Measurements from ENCODE around the gene CR1.

CR1 gene

GRCh38 chr1:207458414-207458813 is 37.5 kb upstream of the CR1 start:
- Histone ChIP-seq H3K4me3 (ENCODE audit: low read depth, low read length) (no peak overlapping the region), H3K36me3 (no peaks in the 10 kb centered on the region), H3K27me3 (ENCODE audit: insufficient read depth, low read depth, severe bottlenecking) (peaks cover 100% of the 10 kb centered on the region), H3K27ac (no peak overlapping the region), H3K9me3 (ENCODE audit: severe bottlenecking) (peaks cover 9% of the 10 kb centered on the region)
- TF ChIP-seq CTCF (IDR thresholded peaks at IDR 0.05; ENCODE audit: low read depth, low read length): no peak
- DNase-seq: no peak

- Histone ChIP-seq H3K36me3 (no peaks in the 10 kb centered on the region), H3K4me3 (ENCODE audit: low read depth, low read length) (no peak overlapping the region), H3K27me3 (ENCODE audit: insufficient read depth, low read depth, severe bottlenecking) (peaks cover 100% of the 10 kb centered on the region), H3K9me3 (ENCODE audit: severe bottlenecking) (peaks cover 6% of the 10 kb centered on the region), H3K27ac (no peak overlapping the region)
- no peak for DNase-seq
- no peak for TF ChIP-seq CTCF (IDR thresholded peaks at IDR 0.05; ENCODE audit: low read depth, low read length)
Observed at GRCh38 chr1:207459008-207459407, 36.9 kb upstream of the CR1 start.

GRCh38 chr1:207461649-207462048 is 34.3 kb upstream of the CR1 start:
- Histone ChIP-seq H3K27me3 (ENCODE audit: insufficient read depth, low read depth, severe bottlenecking) (peaks cover 100% of the 10 kb centered on the region), H3K9me3 (ENCODE audit: severe bottlenecking) (no peaks in the 10 kb centered on the region), H3K36me3 (no peaks in the 10 kb centered on the region), H3K27ac (no peak overlapping the region), H3K4me3 (ENCODE audit: low read depth, low read length) (no peak overlapping the region)
- TF ChIP-seq CTCF (IDR thresholded peaks at IDR 0.05; ENCODE audit: low read depth, low read length): no peak
- no peak for DNase-seq

- H3K9me3 ChIP-seq (ENCODE audit: severe bottlenecking): no peaks in the 10 kb centered on the region
- TF ChIP-seq CTCF (IDR thresholded peaks at IDR 0.05; ENCODE audit: low read depth, low read length): no peak
- no peak overlapping the region for H3K4me3 ChIP-seq (ENCODE audit: low read depth, low read length)
- no peak for DNase-seq
- no peak overlapping the region for H3K27ac ChIP-seq
- no peaks in the 10 kb centered on the region for H3K36me3 ChIP-seq
- peaks cover 100% of the 10 kb centered on the region for H3K27me3 ChIP-seq (ENCODE audit: insufficient read depth, low read depth, severe bottlenecking)
Observed at GRCh38 chr1:207462535-207462934, 33.4 kb upstream of the CR1 start.

GRCh38 chr1:207463021-207463420 is 32.9 kb upstream of the CR1 start:
- Histone ChIP-seq H3K27me3 (ENCODE audit: insufficient read depth, low read depth, severe bottlenecking) (peaks cover 100% of the 10 kb centered on the region), H3K4me3 (ENCODE audit: low read depth, low read length) (no peak overlapping the region), H3K9me3 (ENCODE audit: severe bottlenecking) (no peaks in the 10 kb centered on the region), H3K36me3 (no peaks in the 10 kb centered on the region), H3K27ac (no peak overlapping the region)
- DNase-seq: no peak
- TF ChIP-seq CTCF (IDR thresholded peaks at IDR 0.05; ENCODE audit: low read depth, low read length): no peak

GRCh38 chr1:207463571-207463970 is 32.4 kb upstream of the CR1 start:
- no peaks in the 10 kb centered on the region for H3K36me3 ChIP-seq
- TF ChIP-seq CTCF (IDR thresholded peaks at IDR 0.05; ENCODE audit: low read depth, low read length): no peak
- no peaks in the 10 kb centered on the region for H3K9me3 ChIP-seq (ENCODE audit: severe bottlenecking)
- H3K27me3 ChIP-seq (ENCODE audit: insufficient read depth, low read depth, severe bottlenecking): peaks cover 100% of the 10 kb centered on the region
- no peak overlapping the region for H3K4me3 ChIP-seq (ENCODE audit: low read depth, low read length)
- no peak for DNase-seq
- H3K27ac ChIP-seq: no peak overlapping the region
